TTC549 (cell line): Measurements from ENCODE around the gene CAPN15.

Experiments used
- FAIRE-seq: peaks from 2 replicates; lab custom pipeline; 2012; peaks lifted over from hg19 to GRCh38; lab: Jason Lieb, UNC

Gene CAPN15

GRCh38 chr16:578232-578869 lies 50.8 kb downstream of the CAPN15 start:
- no peak for FAIRE-seq

- no peak for FAIRE-seq
Observed at GRCh38 chr16:578870-579405, 51.4 kb downstream of the CAPN15 start.

DNA sequence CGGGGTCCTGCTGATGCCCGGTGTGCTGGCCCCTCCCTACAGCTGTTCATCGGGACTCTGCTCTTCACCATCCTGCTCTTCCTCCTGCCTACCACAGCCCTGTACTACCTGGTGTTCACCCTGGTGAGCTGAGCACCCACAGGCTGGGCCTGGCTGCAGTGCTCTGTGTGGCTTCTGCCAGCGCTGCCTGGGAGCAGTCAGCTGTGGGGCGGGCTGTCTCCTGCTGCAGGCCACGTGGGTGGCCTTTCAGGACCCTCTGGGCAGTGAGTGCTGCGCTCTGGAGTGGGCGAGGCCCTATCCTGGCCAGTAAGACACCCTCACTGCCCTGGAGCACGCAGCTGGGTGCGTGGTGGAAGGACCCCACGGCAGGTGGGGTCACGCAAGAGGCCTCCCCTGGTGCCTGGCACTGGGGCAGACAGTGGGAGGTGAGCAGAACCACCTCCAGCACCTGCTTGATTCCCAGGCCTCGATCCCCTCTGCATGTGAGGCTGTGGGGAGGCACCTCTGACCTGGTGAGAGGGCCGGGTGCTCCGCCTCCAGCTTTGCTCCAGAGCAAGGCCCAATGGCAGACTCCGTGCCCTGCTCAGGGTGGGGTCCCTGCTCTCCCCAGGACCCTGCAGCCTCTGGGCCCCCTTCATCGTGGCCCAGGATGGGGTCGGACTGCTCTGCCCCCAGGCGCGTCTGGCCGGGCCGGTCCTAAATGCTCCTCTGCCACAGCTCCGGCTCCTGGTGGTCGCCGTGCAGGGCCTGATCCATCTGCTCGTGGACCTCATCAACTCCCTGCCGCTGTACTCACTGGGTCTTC lies 52.8 kb downstream of the CAPN15 start:
- no peak for FAIRE-seq

GRCh38 chr16:580946-581498 lies 53.5 kb downstream of the CAPN15 start:
- no peak for FAIRE-seq

DNA sequence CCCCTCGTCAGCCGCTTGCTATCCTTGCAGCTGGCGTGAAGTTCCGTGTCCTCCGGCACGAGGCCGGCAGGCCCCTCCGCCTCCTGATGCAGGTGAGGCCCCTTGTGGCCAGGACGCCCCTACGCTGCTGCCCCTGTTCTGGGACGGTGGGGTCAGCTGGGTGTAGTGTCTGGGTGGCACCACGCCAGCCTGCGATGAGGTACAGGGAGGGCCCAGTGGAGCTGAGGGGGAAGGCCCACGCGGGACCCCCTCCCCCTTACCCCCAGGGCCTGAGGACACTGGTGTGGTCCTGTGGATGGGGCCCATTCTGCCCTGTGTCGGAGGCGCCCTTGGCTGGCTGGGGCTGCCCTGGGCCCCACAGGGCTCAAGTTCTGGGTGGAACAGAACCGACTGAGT lies 54.7 kb downstream of the CAPN15 start:
- no peak for FAIRE-seq

DNA sequence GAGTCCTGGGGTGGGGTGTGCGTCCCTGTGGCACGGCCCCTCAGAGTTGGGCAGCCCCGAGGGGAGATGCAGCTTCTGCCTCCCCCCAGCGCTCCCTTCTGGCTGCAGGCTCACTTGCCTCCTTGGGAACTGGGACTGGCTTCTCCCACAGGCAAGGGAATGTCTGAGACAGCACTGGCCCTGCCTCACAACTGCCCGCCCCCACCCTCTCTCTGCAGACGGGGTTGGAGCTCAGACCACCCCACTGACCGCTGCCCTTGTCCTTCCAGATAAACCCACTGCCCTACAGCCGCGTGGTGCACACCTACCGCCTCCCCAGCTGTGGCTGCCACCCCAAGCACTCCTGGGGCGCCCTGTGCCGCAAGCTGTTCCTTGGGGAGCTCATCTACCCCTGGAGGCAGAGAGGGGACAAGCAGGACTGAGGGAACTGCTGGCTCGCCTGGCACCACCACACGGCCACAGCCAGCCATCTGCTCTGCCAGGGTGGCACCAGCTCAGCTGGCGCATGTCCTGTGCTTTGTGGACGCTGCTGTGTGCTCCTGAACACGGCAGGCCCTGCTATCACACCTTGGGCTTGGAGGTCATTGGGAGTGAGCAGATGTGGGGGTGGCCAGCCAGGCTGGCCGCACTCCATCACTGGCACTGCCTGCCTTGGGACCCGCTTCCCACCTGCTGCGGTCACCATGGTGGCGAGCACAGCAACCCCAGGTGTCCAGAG lies 55.3 kb downstream of the CAPN15 start:
- no peak for FAIRE-seq

DNA sequence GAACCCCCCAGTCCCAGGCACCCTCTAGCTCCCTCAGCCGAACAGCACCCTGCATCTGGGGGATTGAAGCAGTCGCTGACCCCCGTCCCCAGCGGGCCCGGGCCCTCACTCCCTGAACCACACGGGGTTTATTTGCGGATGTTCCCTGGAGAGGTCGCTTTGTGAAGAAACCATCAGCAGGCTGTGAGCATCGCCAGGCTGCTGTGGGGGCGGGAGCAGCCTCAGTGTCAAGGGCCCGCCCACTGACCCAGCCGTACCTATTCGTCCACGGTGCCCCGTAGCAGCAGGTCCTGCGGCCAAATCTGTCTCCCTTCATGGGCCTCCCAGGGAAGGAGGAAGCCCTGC lies 55.9 kb downstream of the CAPN15 start:
- FAIRE-seq = no peak

- FAIRE-seq = no peak
Observed at GRCh38 chr16:583815-584591, 56.5 kb downstream of the CAPN15 start.

DNA sequence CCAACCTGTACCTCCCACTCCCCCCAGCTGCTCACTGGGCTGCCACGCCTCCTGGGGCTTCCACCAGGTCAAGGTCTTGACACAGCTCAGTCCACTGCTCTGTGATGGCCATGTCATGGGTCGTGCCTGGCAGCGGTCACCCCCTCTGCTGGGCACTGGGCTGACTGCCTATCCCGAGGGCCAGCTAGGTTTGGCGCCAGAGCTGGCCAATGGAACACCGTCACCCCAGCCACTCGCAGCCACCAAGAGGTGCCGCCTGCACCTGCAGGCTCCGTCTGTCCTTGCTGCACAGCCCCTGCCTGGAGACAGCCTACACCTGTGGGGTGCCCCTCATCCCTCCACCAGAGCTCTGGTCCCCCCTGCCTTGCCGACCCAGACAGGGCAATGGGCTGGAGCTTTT lies 57.8 kb downstream of the CAPN15 start:
- no peak for FAIRE-seq

- no peak for FAIRE-seq
Observed at GRCh38 chr16:586047-586644, 58.6 kb downstream of the CAPN15 start.

DNA sequence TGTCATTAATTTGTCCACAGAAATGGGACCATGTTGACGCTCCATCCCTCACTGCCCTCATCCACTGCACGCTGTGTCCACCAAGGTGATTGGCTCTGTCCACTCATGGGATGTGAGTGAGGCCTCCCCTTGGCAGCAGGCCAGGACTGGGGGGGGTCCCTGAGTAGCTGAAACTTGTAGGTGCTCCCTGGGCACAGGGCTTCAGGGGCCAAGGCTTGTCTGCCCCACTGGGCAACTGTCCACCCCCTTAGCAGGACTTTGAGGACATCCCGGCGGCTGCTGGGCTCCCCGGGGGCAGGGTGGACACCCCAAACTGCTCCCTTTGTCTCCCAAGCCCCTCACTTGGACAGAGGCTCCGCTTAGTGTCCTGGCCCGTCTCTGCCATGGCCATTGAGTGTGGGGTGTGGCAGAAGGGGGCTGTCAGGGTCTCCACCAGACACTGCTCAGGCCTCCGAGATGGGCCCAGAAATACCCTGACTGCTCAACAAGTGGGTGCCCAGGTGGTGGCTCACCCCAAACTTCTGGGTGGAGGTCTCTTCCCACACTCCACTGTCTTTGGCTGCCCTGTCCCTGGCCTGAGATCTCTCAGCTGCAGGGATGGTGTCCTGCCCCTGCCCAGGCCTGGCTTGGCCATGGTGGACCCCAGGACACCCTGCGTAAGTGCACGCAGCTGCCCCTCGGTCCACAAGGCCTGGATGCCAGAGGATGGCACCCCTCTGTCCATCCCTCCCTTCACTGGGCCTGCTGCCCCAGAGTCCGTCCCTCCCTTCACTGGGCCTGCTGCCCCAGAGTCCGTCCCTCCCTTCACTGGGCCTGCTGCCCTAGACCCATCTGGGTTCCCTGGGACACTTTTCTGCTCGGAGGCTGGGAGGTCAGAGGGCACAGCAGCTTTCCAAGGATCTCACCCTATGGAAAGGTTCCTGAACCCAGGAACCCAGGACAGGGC lies 59.4 kb downstream of the CAPN15 start:
- FAIRE-seq = no peak

DNA sequence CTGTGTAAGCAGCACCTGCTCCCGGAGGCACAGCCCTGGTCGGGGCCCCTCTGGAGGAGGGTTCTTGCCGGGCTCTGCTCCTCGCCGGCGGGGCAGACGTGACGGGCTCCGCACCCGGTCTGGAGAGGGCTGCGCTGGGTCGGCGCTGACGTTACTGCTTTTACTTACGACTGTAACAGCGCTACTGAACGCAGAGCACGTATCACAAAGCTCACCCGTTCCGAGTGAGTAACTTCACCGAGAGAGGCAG lies 61.1 kb downstream of the CAPN15 start:
- FAIRE-seq = no peak

- no peak for FAIRE-seq
Observed at GRCh38 chr16:588889-589657, 61.6 kb downstream of the CAPN15 start.

GRCh38 chr16:589658-590187 lies 62.2 kb downstream of the CAPN15 start, which contains the start of gene RAB40C:
TSS of gene RAB40C (plus strand) at chr16:590066. CDS start at chr16:590292, 226 bp downstream.
- no peak for FAIRE-seq

GRCh38 chr16:590188-590814 lies 62.8 kb downstream of the CAPN15 start:
- FAIRE-seq = no peak

DNA sequence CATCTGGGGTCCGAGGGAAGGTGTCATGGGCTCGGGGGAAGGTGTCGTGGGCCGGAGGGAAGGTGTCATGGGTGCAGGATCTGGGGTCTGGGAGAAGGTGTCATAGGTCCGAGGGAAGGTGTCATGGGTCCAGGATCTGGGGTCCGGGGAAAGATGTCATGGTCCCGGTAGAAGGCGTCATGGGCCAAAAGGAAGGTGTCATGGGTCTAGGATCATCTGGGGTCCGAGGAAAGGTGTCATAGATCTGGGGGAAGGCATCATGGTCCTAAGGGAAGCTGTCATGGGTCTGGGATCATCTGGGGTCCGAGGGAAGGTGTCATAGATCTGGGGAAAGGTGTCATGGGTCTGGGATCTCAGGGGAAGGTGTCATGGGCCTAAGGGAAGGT lies 63.3 kb downstream of the CAPN15 start:
- no peak for FAIRE-seq

DNA sequence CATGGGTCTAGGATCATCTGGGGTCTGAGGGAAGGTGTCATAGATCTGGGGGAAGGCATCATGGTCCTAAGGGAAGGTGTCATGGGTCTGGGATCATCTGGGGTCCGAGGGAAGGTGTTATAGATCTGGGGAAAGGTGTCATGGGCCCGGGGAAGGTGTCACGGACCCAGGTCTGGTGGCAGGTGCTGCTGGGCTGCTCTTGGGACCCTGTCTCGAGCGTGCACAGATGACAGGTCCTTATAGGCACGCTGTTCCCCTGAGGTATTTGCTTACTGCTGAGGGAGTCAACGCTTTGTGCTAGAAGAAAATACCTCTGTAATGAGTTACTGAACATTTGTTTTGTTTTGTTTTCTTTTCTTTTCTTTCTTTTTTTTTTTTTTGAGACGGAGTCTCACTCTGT lies 63.7 kb downstream of the CAPN15 start:
- FAIRE-seq = no peak

- FAIRE-seq = no peak
Observed at GRCh38 chr16:591892-592517, 64.5 kb downstream of the CAPN15 start.
